K562 treated with DMSO at 1 percent for 24 hours (cell line): ENCODE data around the gene LRRC4. TPM values are rescaled to one million over a fixed set of nuclear protein-coding genes. Genes with fewer than 3 reads are reported as not detected.

Experiments
- total RNA-seq: library from RNA; unstranded; fragments of 300-600 nt; gene quantifications from 2 replicates; pipeline ENCODE4 v1.2.3, GENCODE V29; 2022; ENCODE audit warnings: low read depth; ENCODE audit not compliant: insufficient read depth

The LRRC4 gene, protein sequence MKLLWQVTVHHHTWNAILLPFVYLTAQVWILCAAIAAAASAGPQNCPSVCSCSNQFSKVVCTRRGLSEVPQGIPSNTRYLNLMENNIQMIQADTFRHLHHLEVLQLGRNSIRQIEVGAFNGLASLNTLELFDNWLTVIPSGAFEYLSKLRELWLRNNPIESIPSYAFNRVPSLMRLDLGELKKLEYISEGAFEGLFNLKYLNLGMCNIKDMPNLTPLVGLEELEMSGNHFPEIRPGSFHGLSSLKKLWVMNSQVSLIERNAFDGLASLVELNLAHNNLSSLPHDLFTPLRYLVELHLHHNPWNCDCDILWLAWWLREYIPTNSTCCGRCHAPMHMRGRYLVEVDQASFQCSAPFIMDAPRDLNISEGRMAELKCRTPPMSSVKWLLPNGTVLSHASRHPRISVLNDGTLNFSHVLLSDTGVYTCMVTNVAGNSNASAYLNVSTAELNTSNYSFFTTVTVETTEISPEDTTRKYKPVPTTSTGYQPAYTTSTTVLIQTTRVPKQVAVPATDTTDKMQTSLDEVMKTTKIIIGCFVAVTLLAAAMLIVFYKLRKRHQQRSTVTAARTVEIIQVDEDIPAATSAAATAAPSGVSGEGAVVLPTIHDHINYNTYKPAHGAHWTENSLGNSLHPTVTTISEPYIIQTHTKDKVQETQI
- 0.08 TPM in 1 of 2 replicates, not detected in the other for total RNA-seq

DNA sequence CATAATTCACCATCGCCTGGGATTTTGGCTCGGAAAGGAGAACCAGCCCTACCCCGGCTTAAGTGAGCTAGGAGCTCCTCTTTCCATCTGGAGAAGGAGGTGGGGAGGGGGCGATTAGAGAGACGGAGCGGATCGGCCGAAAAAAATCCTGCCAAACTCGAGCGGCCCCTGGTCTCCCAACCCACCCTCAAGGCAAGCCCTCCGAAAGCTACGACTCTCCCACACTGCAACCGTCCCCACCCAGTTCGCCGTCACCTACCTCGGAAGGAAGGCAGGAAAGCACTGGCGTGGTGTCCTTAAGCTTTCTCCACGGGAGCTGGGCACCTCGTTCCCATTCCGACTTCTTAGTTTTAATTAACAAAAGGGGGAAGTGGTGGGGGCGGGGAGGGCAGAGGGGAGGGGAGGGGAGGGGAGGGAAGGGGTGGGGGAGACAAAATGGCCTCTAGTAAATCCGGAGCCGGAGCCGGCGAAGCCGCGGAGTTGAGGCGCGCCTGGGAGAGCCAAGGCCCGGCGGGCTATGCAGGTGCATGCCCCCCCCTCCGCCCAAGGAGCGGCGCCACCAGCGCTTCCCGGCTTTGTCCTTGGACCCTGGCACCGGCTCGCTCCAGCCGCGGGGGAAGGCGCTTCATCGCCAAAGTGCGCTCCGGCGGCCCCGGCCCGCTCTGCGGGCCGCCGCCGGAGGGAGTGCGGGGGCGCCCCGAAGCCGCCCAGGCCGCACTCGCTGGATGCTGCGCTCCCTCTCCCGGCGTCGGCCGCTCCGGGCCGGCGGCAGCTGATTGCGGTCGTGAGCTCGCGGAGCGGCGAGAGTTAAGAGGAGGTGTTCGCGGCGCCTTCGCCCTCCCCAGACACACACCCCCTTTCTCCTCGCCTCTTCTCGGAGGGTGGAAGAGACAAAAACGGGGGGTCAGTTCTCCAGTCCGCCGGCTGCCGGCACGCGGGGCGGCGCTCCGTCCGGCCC lies at the start of gene LRRC4:
TSS of gene LRRC4 (minus strand) at position 784 of the 958 bp plus-strand sequence. CDS start 797 bp downstream, outside the sequence.

Other genes starting within 250 kb of the LRRC4 start
- not detected in 2 replicates for gene LEP, start 209.8 kb upstream of the LRRC4 start, total RNA-seq